Breast epithelium (tissue), 3 donors: ENCODE measurements around the gene SCYL1.

Experiments
- CTCF ChIP-seq, 3 donors: fragments of 450-650 bp; IDR thresholded peaks; one replicate each; pipeline ENCODE4 v1.5.1; 2016 to 2017; ENCODE audit warnings: antibody characterized with exemption in 3 of 3, mild to moderate bottlenecking in 3 of 3, moderate library complexity in 3 of 3
- POLR2A ChIP-seq: fragments of 450-650 bp; IDR thresholded peaks from one replicate; pipeline ENCODE4 v1.6.1; 2016; ENCODE audit warnings: antibody characterized with exemption, mild to moderate bottlenecking, moderate library complexity
- POLR2AphosphoS5 ChIP-seq, 3 donors: sonication (generic); formaldehyde crosslinking; IDR thresholded peaks; one replicate each; pipeline ENCODE4 v1.6.1; 2017; ENCODE audit warnings: antibody characterized with exemption in 3 of 3

GRCh38 chr11:65492387-65492636 lies 32.6 kb upstream of the SCYL1 start:
- no peak for TF ChIP-seq POLR2A
- TF ChIP-seq CTCF (IDR thresholded peaks at IDR 0.05): no peak
- TF ChIP-seq POLR2AphosphoS5 (IDR thresholded peaks at IDR 0.05): no peak
